NOMO-1 treated with dmso at 0.1 percent for 144 hours (cell line): ENCODE data around the gene UGT1A5.

Experiments used
- DNase-seq: peaks from one replicate; lab custom pipeline; 2025; ENCODE audit not compliant: unreplicated experiment; lab: John Stamatoyannopoulos, UW

The UGT1A5 gene

GRCh38 chr2:233779722-233780121 lies 67.0 kb downstream of the UGT1A5 start:
- no peak for DNase-seq

GRCh38 chr2:233780771-233781170 lies 68.1 kb downstream of the UGT1A5 start:
- DNase-seq, result no peak

DNA sequence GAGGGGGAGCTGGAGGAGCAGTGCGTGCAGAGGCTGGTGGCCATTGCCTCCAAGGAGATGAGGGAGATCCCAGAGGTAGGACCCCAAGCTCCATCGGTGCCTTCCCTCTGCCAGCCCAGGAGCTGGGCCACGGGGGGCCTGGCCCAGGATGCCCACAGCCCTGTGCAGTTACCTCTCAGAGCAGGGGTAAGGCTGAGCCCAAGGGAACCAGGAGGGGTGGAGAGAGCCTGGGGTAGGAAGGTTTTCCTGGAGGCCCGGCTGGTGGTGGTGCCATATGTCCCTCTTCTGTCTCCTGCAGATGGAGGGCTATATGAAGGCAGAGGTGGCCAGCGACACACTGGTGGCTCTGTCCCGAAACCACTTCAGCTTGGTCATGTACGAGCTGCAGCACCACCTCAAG lies 76.8 kb downstream of the UGT1A5 start:
- no peak for DNase-seq

GRCh38 chr2:233791151-233791882 lies 78.6 kb downstream of the UGT1A5 start:
- no peak for DNase-seq

GRCh38 chr2:233791883-233792329 lies 79.2 kb downstream of the UGT1A5 start:
- DNase-seq, result no peak

DNA sequence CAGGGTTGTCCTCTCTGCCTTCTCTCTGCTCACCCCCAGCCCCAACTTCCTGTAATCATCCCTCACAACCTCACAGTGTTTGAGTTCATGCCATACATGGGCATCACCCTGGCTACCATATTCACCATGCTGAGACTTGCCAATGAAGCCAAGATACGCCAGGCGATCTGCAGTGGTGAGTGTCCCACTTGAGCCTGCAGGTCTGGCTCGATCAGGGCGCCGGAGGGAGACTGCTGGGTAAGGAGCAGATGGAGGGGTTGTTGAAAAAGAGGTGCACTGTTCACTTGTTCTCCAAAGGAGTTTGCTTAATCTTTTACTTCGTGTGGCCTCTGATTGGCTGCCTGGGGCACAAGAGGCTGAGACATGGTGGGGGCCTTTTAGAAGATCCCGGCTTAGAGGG lies 80.0 kb downstream of the UGT1A5 start:
- DNase-seq, result no peak

DNA sequence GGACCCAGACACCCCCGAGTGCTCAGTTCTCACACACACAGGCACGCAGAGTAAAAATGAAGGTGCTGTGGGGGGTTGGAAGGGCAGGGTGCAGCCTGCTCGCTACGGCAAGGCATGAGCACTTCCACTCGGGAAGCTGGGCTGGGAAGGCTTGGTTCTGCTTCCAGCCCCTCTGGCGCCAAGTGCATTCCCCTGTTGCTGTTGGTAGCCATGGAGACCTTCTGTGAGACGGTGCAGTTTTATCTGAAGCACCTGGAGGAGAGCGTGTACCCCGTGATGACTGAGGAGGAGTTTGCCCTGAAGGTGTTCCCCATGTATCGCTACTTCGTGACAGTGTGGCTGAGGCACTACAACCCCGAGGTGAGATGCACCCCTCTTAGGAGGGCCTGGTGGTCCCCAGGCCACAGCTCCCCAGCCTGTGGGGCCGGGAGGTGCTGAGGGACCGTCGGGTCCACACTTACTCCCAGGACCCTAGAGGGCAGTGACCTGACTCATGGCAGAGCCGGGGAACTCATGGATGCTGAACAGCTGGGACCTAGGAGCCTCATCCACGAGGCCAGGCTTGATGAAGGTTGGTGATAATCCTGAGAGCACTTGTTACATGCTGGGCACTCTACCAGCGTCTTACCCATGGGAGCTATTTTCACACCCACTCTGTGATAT lies 80.9 kb downstream of the UGT1A5 start:
- DNase-seq, result no peak

DNA sequence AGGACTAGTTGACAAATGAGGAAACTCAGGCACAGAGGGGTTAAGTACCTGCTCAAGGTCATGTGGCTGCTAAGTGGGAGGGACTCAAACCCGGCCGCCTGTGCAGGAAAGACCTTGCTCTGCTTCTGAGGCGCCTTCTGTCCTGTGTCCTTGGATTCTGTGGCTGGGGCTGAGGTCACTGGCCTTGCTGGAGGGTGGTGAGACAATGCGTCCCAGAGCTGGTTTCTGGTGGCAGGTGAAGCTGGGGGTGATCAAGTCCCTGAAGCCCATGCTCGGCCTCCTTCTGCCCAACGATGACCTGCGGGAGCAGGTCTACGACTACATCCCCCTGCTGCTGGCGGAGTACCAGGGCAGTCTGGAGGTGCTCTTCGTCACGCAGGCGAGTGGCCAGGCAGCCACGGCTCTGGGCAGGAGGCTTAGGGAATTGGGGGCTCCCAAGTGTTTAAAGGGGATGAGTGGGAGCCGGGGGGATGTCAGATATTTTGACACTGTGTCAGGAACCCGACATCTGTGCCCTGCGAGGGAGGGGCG lies 81.5 kb downstream of the UGT1A5 start:
- no peak for DNase-seq

- DNase-seq, result no peak
Measured at GRCh38 chr2:233795735-233796171, 83.0 kb downstream of the UGT1A5 start.

- DNase-seq, result no peak
Measured at GRCh38 chr2:233796254-233796653, 83.5 kb downstream of the UGT1A5 start.

DNA sequence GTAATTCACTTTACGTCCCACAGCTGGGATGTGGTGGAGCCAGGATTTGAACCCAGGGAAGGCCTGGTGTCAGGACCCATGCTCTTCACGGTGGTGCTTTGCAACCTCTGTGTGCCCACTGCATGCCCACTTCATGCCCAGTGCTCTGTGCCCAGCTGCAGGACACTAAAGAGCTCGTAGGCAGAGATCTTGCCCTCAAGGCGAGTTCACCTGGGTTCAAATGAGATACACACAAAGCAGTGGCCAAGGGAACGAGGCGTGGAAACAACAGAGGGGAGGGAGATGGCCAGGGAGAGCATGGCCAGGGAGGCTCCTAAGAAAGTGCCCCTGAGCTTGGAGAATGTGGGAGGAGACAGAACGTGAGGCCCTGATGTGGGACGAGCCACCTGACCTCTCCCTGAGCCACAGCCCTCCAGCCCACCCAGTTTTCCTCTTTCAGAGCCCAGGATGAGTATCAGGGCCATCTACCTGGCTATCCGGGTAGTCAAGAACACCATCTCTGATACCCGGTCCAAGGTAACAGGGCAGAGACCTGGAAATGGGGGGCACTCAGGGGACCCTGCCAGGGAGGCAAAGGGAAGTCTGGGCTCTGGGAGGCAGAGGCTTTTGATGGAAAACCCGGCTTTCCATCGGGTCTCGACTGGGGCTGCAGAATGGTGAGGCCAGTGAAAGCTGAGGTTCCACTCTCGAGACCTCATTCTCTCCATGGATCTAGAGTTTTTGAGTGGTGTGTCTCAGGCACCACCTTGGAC lies 85.8 kb downstream of the UGT1A5 start:
- DNase-seq, result no peak

DNA sequence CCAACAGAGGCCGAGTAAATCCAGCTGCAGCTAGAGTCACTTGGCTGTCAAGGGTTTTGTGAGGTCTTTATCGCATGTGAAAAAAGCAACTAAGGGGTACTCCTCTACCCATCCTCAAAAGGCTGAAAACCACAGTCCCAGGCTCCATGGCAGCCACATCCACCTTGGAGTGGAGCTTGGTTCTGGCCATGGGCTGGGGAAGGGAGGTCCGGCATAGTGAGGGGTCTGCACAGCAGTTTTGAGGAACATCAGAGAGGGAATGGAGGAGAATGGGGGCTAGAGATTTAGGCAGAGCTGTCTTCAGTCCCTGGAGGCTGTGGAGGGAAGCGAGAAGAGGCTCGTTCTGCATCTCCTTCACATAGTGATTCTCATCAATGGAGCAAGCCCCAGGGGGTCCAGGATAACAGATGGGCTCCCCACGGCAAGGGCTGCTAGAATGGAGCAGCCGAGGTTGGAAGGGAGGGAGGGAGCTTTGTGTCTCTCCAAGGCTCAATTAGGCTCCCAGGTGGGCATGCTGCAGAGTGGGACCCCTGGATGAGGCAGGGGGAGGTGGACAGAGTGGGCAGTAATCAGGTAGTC lies 86.5 kb downstream of the UGT1A5 start:
- no peak for DNase-seq

GRCh38 chr2:233799716-233800115 lies 87.0 kb downstream of the UGT1A5 start:
- no peak for DNase-seq

DNA sequence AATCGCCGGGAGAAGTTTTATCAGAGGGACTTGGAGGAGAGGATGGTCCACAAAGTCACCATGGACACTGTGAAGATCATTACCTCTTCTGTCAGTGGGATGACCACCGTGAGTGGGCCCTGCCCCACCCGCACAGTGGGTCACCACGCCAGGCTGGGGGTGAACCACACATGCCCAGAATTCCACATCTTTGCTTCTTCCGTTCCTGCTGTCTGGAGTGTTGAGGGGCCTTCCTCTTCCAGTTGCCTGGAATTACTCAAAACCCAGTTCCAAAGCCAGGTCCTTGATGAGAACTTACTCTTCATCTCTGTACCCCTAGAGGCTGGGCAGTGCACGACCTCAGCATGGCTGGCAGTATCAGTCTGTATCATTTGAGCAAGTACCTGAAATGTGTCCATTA lies 87.5 kb downstream of the UGT1A5 start:
- no peak for DNase-seq

DNA sequence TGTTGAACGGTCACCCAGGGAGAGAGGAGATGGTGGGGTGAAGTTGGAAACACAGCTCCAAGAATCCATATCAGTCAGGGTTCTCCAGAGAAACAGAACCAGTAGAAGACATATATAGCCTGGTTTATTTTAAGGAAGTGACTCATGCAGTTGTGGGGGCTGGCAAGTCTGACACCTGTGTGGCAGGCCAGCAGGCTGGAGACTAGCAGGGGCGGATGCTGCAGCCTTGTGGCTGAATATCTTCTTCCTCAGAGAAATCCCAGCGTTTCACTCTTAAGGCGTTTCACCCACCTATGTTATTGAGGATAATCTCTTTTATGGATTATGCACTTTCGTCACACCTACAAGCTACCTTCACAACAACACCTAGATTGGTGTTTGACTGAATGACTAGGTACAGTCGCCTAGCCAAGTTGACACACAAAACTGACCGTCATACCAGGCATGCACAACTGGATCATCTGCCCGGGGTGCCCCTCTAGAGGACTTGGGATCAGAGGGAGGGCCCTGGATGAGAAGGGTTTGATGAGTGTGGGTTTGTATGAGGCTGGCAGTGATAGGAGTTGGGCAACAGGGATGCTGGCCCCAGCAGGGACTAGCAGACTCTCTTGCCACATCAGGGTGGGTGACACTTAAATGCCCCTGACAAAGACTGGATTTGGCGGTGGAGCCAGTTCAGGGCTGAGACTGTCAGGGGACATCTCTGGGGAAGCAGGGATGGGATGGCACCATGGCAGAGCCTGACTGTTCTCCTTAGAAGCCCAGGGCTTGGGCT lies 88.8 kb downstream of the UGT1A5 start:
- DNase-seq, result no peak

GRCh38 chr2:233802132-233802815 lies 89.6 kb downstream of the UGT1A5 start:
- no peak for DNase-seq

- DNase-seq, result no peak
Measured at GRCh38 chr2:233803292-233803911, 90.7 kb downstream of the UGT1A5 start.

DNA sequence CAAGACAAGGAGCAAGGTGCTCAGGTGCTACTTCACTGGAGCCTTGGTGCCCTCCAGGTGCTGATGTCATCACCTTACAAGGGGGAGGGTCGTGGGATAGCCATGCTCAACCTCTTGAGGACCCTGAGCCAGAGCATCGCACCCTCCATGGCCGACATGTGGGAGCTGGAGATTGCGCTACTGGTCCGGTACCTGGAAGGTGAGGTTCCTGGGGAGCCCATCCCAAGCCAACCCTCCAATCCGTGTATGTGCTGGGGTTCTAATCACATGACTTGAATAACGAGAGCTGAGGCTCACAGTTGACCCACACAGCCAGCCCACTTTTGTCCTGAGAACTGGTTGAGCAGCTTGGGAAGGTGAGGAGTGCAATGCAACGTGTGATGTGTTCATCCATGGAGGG lies 91.3 kb downstream of the UGT1A5 start:
- no peak for DNase-seq

- no peak for DNase-seq
Measured at GRCh38 chr2:233807215-233807865, 94.6 kb downstream of the UGT1A5 start.
